Breast epithelium (tissue), 4 donors: ENCODE results near the gene TNFSF10. TPM values are rescaled to one million over a fixed set of nuclear protein-coding genes. Genes with fewer than 3 reads are reported as not detected.

Experiments
- DNase-seq, 2 donors: peaks; one replicate each; pipeline ENCODE4 v3.0.0-alpha.2; 2019; ENCODE audit warnings: low spot score in 2 of 2
- H3K27ac ChIP-seq, 2 donors: fragments of 200-600 bp; sonication (generic) in 1 of 2; one replicate each; pipeline ENCODE4 v1.5.1; 2016 to 2019; ENCODE audit warnings: mild to moderate bottlenecking in 1 of 2
- H3K27me3 ChIP-seq, 2 donors: fragments of 200-600 bp; sonication (generic) in 1 of 2; one replicate each; pipeline versions ENCODE4 v1.5.1 to v1.6.0; 2017 to 2019; ENCODE audit warnings: control low read depth in 1 of 2, mild to moderate bottlenecking in 1 of 2
- H3K36me3 ChIP-seq: fragments of 200-600 bp; one replicate; pipeline ENCODE4 v1.5.1; 2019
- H3K4me1 ChIP-seq, 2 donors: fragments of 200-600 bp; sonication (generic); one replicate each; pipeline ENCODE4 v1.5.1; 2016 to 2019; ENCODE audit warnings: control low read depth in 1 of 2
- H3K4me3 ChIP-seq, 3 donors: fragments of 200-600 bp; sonication (generic); 1 replicate in 2 of 3; 2 replicates in 1 of 3; pipeline ENCODE4 v1.5.1; 2016 to 2019; ENCODE audit warnings: mild to moderate bottlenecking in 3 of 3, moderate library complexity in 2 of 3
- H3K9me3 ChIP-seq, 2 donors: fragments of 200-600 bp; sonication (generic) in 1 of 2; one replicate each; pipeline ENCODE4 v1.5.1; 2016 to 2019; ENCODE audit warnings: control low read depth in 1 of 2
- CTCF ChIP-seq, 3 donors: fragments of 450-650 bp; IDR thresholded peaks; one replicate each; pipeline ENCODE4 v1.5.1; 2016 to 2017; ENCODE audit warnings: antibody characterized with exemption in 3 of 3, mild to moderate bottlenecking in 3 of 3, moderate library complexity in 3 of 3
- POLR2A ChIP-seq: fragments of 450-650 bp; IDR thresholded peaks from one replicate; pipeline ENCODE4 v1.6.1; 2016; ENCODE audit warnings: antibody characterized with exemption, mild to moderate bottlenecking, moderate library complexity
- POLR2AphosphoS5 ChIP-seq, 3 donors: sonication (generic); formaldehyde crosslinking; IDR thresholded peaks; one replicate each; pipeline ENCODE4 v1.6.1; 2017; ENCODE audit warnings: antibody characterized with exemption in 3 of 3
- intact Hi-C: fragments of 100-400 bp; cut with DNase I; formaldehyde crosslinking; loops from one replicate; pipeline ENCODE4 v1.15.1; 2023; ENCODE audit warnings: low total_unique reads
- total RNA-seq, 3 donors: library from RNA; depleted of rRNA; stranded (reverse); fragments of >200 nt; gene quantifications; one replicate each; pipeline ENCODE4 v1.1.0, GENCODE V29; 2016

The TNFSF10 gene
- total RNA-seq, 3 donors from 2014 or later, result 37.0 to 294 (median 155) TPM

GRCh38 chr3:172467170-172467824 is 55.9 kb downstream of the TNFSF10 start:
- H3K4me1 ChIP-seq, result no peaks in the 10 kb centered on the region
- H3K36me3 ChIP-seq, result no peaks in the 10 kb centered on the region
- TF ChIP-seq CTCF (IDR thresholded peaks at IDR 0.05), result no peak
- TF ChIP-seq POLR2AphosphoS5 (IDR thresholded peaks at IDR 0.05), result no peak
- TF ChIP-seq POLR2A, result no peak
- intact Hi-C loops, result no loop called here
- H3K27ac ChIP-seq, result no peak overlapping the region
- no peak overlapping the region for H3K4me3 ChIP-seq
- no peak for DNase-seq
- H3K27me3 ChIP-seq, result no peaks in the 10 kb centered on the region
- H3K9me3 ChIP-seq, result no peaks in the 10 kb centered on the region

GRCh38 chr3:172466553-172467130 is 56.6 kb downstream of the TNFSF10 start:
- no peaks in the 10 kb centered on the region for H3K4me1 ChIP-seq

GRCh38 chr3:172465281-172465680 is 57.9 kb downstream of the TNFSF10 start:
- intact Hi-C loops, result no loop called here
- TF ChIP-seq POLR2AphosphoS5 (IDR thresholded peaks at IDR 0.05), result no peak
- no peak for TF ChIP-seq POLR2A
- TF ChIP-seq CTCF (IDR thresholded peaks at IDR 0.05), result no peak

More at GRCh38 chr3:172466553-172467130, 56.6 kb downstream of the TNFSF10 start:
- Histone ChIP-seq H3K9me3 (no peaks in the 10 kb centered on the region), H3K27me3 (no peaks in the 10 kb centered on the region), H3K36me3 (no peaks in the 10 kb centered on the region), H3K27ac (no peak overlapping the region), H3K4me3 (no peak overlapping the region)
- intact Hi-C loops, result no loop called here
- DNase-seq, result no peak
- TF ChIP-seq CTCF (IDR thresholded peaks at IDR 0.05), result no peak
- no peak for TF ChIP-seq POLR2A
- TF ChIP-seq POLR2AphosphoS5 (IDR thresholded peaks at IDR 0.05), result no peak

GRCh38 chr3:172464306-172464705 is 58.9 kb downstream of the TNFSF10 start:
- Histone ChIP-seq H3K27ac (no peak overlapping the region), H3K4me3 (no peak overlapping the region), H3K27me3 (no peaks in the 10 kb centered on the region), H3K36me3 (no peaks in the 10 kb centered on the region), H3K4me1 (no peaks in the 10 kb centered on the region), H3K9me3 (no peaks in the 10 kb centered on the region)
- TF ChIP-seq CTCF (IDR thresholded peaks at IDR 0.05) (no peak), POLR2A (no peak), POLR2AphosphoS5 (IDR thresholded peaks at IDR 0.05) (no peak)
- no peak for DNase-seq
- intact Hi-C loops, result no loop called here

More at GRCh38 chr3:172465281-172465680, 57.9 kb downstream of the TNFSF10 start:
- no peak for DNase-seq
- Histone ChIP-seq H3K36me3 (no peaks in the 10 kb centered on the region), H3K4me1 (no peaks in the 10 kb centered on the region), H3K4me3 (no peak overlapping the region), H3K27ac (no peak overlapping the region), H3K27me3 (no peaks in the 10 kb centered on the region), H3K9me3 (no peaks in the 10 kb centered on the region)

GRCh38 chr3:172461530-172462138 is 61.6 kb downstream of the TNFSF10 start:
- intact Hi-C loops, result no loop called here
- Histone ChIP-seq H3K4me1 (no peaks in the 10 kb centered on the region), H3K9me3 (no peaks in the 10 kb centered on the region), H3K27me3 (no peaks in the 10 kb centered on the region), H3K4me3 (no peak overlapping the region), H3K36me3 (no peaks in the 10 kb centered on the region), H3K27ac (no peak overlapping the region)
- no peak for DNase-seq
- no peak for TF ChIP-seq POLR2A
- peak; percentile 51 to 67 (median 60) for TF ChIP-seq CTCF (IDR thresholded peaks at IDR 0.05)
- TF ChIP-seq POLR2AphosphoS5 (IDR thresholded peaks at IDR 0.05), result no peak
